ENCODE data around the gene NOTCH1.

DNA sequence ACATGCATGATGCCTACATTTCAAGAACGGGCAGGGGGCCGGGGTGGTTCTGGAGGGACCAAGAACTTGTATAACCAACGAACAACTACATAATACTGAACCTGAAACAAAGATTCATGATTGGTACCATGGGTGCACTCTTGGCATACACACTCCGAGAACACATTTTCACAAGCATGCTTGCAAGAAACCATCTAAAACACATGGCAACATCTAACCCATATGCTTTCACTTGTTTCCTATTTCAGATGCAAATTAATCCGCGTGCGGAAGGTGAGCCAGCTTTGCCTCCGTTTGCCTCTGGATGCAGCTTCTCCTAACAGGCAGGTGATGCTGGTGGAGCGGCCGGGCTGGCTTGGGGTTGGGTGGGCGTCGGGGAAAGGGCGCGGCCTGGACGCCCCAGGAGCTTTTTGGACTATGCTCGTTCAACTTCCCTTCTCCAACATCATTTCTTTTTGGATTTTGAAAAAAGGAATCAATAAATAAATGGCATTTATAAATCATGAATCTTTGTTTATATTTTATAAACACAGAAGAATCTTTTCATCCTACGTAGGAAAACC lies 50.5 kb downstream of the NOTCH1 start:
- TF ChIP-seq, protein P1, sequence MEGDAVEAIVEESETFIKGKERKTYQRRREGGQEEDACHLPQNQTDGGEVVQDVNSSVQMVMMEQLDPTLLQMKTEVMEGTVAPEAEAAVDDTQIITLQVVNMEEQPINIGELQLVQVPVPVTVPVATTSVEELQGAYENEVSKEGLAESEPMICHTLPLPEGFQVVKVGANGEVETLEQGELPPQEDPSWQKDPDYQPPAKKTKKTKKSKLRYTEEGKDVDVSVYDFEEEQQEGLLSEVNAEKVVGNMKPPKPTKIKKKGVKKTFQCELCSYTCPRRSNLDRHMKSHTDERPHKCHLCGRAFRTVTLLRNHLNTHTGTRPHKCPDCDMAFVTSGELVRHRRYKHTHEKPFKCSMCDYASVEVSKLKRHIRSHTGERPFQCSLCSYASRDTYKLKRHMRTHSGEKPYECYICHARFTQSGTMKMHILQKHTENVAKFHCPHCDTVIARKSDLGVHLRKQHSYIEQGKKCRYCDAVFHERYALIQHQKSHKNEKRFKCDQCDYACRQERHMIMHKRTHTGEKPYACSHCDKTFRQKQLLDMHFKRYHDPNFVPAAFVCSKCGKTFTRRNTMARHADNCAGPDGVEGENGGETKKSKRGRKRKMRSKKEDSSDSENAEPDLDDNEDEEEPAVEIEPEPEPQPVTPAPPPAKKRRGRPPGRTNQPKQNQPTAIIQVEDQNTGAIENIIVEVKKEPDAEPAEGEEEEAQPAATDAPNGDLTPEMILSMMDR (IDR thresholded peaks at IDR 0.05): no peak
- no peak for TF ChIP-seq EP300 (IDR thresholded peaks at IDR 0.05)

All from gastroesophageal sphincter (tissue), 3 donors.